Neuronal stem cell (in vitro differentiated cells): Measurements from ENCODE around the gene RALGDS.
A peak's percentile ranks its signal among the peaks of the same experiment; 100 is the strongest.

Experiments
- DNase-seq: peaks from one replicate; pipeline ENCODE4 v3.0.0-alpha.2; 2013; ENCODE audit warnings: low spot score
- H2AFZ ChIP-seq: one replicate; pipeline ENCODE4 v1.6.1; 2013; ENCODE audit warnings: mild to moderate bottlenecking, low read length, inconsistent platforms
- H2AK5ac ChIP-seq: 2 replicates; pipeline ENCODE4 v1.6.1; 2013; ENCODE audit warnings: low read depth, mild to moderate bottlenecking, inconsistent platforms, low read length, moderate library complexity, mixed read lengths
- H2BK120ac ChIP-seq: 2 replicates; pipeline ENCODE4 v1.6.1; 2013; ENCODE audit warnings: low read depth, mild to moderate bottlenecking, inconsistent platforms, low read length, moderate library complexity, mixed read lengths
- H2BK12ac ChIP-seq: one replicate; pipeline ENCODE4 v1.6.1; 2013; ENCODE audit warnings: low read length, inconsistent platforms
- H2BK15ac ChIP-seq: 2 replicates; pipeline ENCODE4 v1.6.1; 2013; ENCODE audit warnings: mild to moderate bottlenecking, low read length, inconsistent platforms, mixed read lengths
- H2BK5ac ChIP-seq: one replicate; pipeline ENCODE4 v1.6.1; 2013; ENCODE audit warnings: inconsistent platforms, mild to moderate bottlenecking, low read length, moderate library complexity
- H3K14ac ChIP-seq: one replicate; pipeline ENCODE4 v1.6.1; 2013; ENCODE audit warnings: low read length, inconsistent platforms
- H3K18ac ChIP-seq: 2 replicates; pipeline ENCODE4 v1.6.1; 2013; ENCODE audit warnings: low read length, inconsistent platforms
- H3K23ac ChIP-seq: 2 replicates; pipeline ENCODE4 v1.6.1; 2013; ENCODE audit warnings: low read depth, mild to moderate bottlenecking, mixed read lengths, low read length, inconsistent platforms; ENCODE audit not compliant: poor library complexity
- H3K27ac ChIP-seq: replicated peaks from 3 replicates; pipeline ENCODE4 v1.5.1; 2013; ENCODE audit warnings: low read length, inconsistent platforms
- H3K27me3 ChIP-seq, 3 experiments: 2 replicates each; pipeline ENCODE4 v1.6.1; 2013; ENCODE audit warnings: low read length in 3 of 3, mild to moderate bottlenecking in 2 of 3, inconsistent platforms in 1 of 3, low read depth in 1 of 3, mixed read lengths in 1 of 3, moderate library complexity in 1 of 3; ENCODE audit not compliant: control insufficient read depth in 3 of 3, insufficient read depth in 3 of 3
- H3K36me3 ChIP-seq, 2 donors: replicated peaks in 1 of 2; 2 replicates each; pipeline ENCODE4 v1.6.1; 2013; ENCODE audit warnings: low read length in 2 of 2; ENCODE audit not compliant: control insufficient read depth in 2 of 2, insufficient read depth in 2 of 2
- H3K4ac ChIP-seq: 2 replicates; pipeline ENCODE4 v1.6.1; 2013; ENCODE audit warnings: inconsistent platforms, mild to moderate bottlenecking, low read length, moderate library complexity
- H3K4me1 ChIP-seq, 2 donors: 1 replicate in 1 of 2; 2 replicates in 1 of 2; pipeline ENCODE4 v1.6.1; 2013; ENCODE audit warnings: low read length in 2 of 2, low read depth in 1 of 2; ENCODE audit not compliant: control insufficient read depth in 2 of 2, insufficient read depth in 1 of 2
- H3K4me2 ChIP-seq: one replicate; pipeline ENCODE4 v1.6.1; 2013; ENCODE audit warnings: mild to moderate bottlenecking, low read length, inconsistent platforms; ENCODE audit not compliant: insufficient read depth, poor library complexity, severe bottlenecking
- H3K4me3 ChIP-seq, 2 donors: 2 replicates each; pipeline ENCODE4 v1.5.1; 2013; ENCODE audit warnings: low read length in 2 of 2, mild to moderate bottlenecking in 2 of 2, inconsistent platforms in 1 of 2, moderate library complexity in 1 of 2
- H3K79me1 ChIP-seq: one replicate; pipeline ENCODE4 v1.6.1; 2013; ENCODE audit warnings: low read depth, mild to moderate bottlenecking, inconsistent platforms, low read length, moderate library complexity
- H3K9ac ChIP-seq: one replicate; pipeline ENCODE4 v1.6.1; 2013; ENCODE audit warnings: mild to moderate bottlenecking, low read depth, low read length, inconsistent platforms; ENCODE audit not compliant: poor library complexity
- H3K9me3 ChIP-seq, 2 donors: replicated peaks in 1 of 2; 2 replicates each; pipeline versions ENCODE3 to v1.6.1; 2013; ENCODE audit warnings: low read length in 2 of 2, mild to moderate bottlenecking in 2 of 2, inconsistent platforms in 1 of 2, low read depth in 1 of 2, mixed read lengths in 1 of 2, moderate library complexity in 1 of 2; ENCODE audit not compliant: control insufficient read depth in 2 of 2, insufficient read depth in 1 of 2
- H4K8ac ChIP-seq: one replicate; pipeline ENCODE4 v1.6.1; 2013; ENCODE audit warnings: low read depth, mild to moderate bottlenecking, inconsistent platforms, low read length, moderate library complexity
- H4K91ac ChIP-seq: one replicate; pipeline ENCODE4 v1.6.1; 2013; ENCODE audit warnings: low read length, low read depth, mild to moderate bottlenecking, inconsistent platforms; ENCODE audit not compliant: poor library complexity
- WGBS, 2 donors: extraction: QIAGEN DNeasy Blood & Tissue Kit; methylation state at CpG; one replicate each; pipeline ENCODE4 v1.1.7; 2013; ENCODE audit warnings: missing lambda C conversion rate in 2 of 2, mixed read lengths in 1 of 2; ENCODE audit not compliant: insufficient read length in 2 of 2, insufficient replicate concordance in 1 of 2; ENCODE audit errors: extremely low coverage in 2 of 2; 5-methylcytosine and 5-hydroxymethylcytosine counted together

The RALGDS gene

GRCh38 chr9:133168432-133168831 is 47.4 kb upstream of the RALGDS start:
- H2AK5ac ChIP-seq = no peak overlapping the region
- peaks cover 0 to 55% (median 13%) of the 10 kb centered on the region in 3 experiments for H3K27me3 ChIP-seq
- no peak overlapping the region for H3K4me3 ChIP-seq
- no peak overlapping the region for H4K91ac ChIP-seq
- H3K4me1 ChIP-seq = peaks cover 0 to 9% of the 10 kb centered on the region in 2 donors
- H3K27ac ChIP-seq = no peak overlapping the region
- no peak overlapping the region for H3K9ac ChIP-seq
- H2BK15ac ChIP-seq = no peak overlapping the region
- H2AFZ ChIP-seq = no peak overlapping the region
- no peak overlapping the region for H2BK12ac ChIP-seq
- H3K18ac ChIP-seq = no peak overlapping the region
- no peak overlapping the region for H3K23ac ChIP-seq
- no peak for DNase-seq
- H3K9me3 ChIP-seq = no peaks in the 10 kb centered on the region
- no peaks in the 10 kb centered on the region for H3K36me3 ChIP-seq
- no peak overlapping the region for H2BK5ac ChIP-seq
- H4K8ac ChIP-seq = no peak overlapping the region
- H2BK120ac ChIP-seq = no peak overlapping the region
- H3K4me2 ChIP-seq = no peak overlapping the region
- no CpG with 5 or more reads among the region's 6 CpGs for WGBS, 2 donors
- no peak overlapping the region for H3K4ac ChIP-seq
- no peak overlapping the region for H3K14ac ChIP-seq
- H3K79me1 ChIP-seq = no peaks in the 10 kb centered on the region

GRCh38 chr9:133167769-133168168 is 46.7 kb upstream of the RALGDS start:
- Histone ChIP-seq H3K4me2 (no peak overlapping the region), H3K4ac (no peak overlapping the region), H2BK120ac (no peak overlapping the region), H4K8ac (no peak overlapping the region), H3K79me1 (peaks cover 1% of the 10 kb centered on the region), H2AK5ac (no peak overlapping the region), H3K18ac (no peak overlapping the region), H2AFZ (peak overlapping the region; percentile 69), H2BK15ac (no peak overlapping the region), H3K9ac (no peak overlapping the region), H3K27me3 (peaks cover 0 to 62% (median 19%) of the 10 kb centered on the region in 3 experiments), H4K91ac (no peak overlapping the region), H3K23ac (no peak overlapping the region), H2BK5ac (no peak overlapping the region), H3K27ac (no peak overlapping the region), H2BK12ac (no peak overlapping the region), H3K9me3 (no peaks in the 10 kb centered on the region), H3K4me3 (no peak overlapping the region), H3K36me3 (no peaks in the 10 kb centered on the region), H3K14ac (no peak overlapping the region), H3K4me1 (peaks cover 4 to 9% of the 10 kb centered on the region in 2 donors)
- DNase-seq = no peak
- WGBS, 2 donors = no CpG with 5 or more reads among the region's 3 CpGs

GRCh38 chr9:133167096-133167730 is 46.2 kb upstream of the RALGDS start:
- peaks cover 0 to 66% (median 21%) of the 10 kb centered on the region in 3 experiments for H3K27me3 ChIP-seq
- no peak overlapping the region for H3K18ac ChIP-seq
- H3K9me3 ChIP-seq = no peaks in the 10 kb centered on the region
- H2AK5ac ChIP-seq = no peak overlapping the region
- no peak overlapping the region for H3K23ac ChIP-seq
- H3K4ac ChIP-seq = no peak overlapping the region
- no peak for DNase-seq
- H3K4me1 ChIP-seq = peaks cover 4 to 9% of the 10 kb centered on the region in 2 donors
- no peak overlapping the region for H3K4me3 ChIP-seq
- H2BK12ac ChIP-seq = no peak overlapping the region
- H2BK120ac ChIP-seq = no peak overlapping the region
- no peak overlapping the region for H2BK15ac ChIP-seq
- H4K8ac ChIP-seq = no peak overlapping the region
- H2BK5ac ChIP-seq = no peak overlapping the region
- peaks cover 1% of the 10 kb centered on the region for H3K79me1 ChIP-seq
- H4K91ac ChIP-seq = no peak overlapping the region
- no peak overlapping the region for H3K27ac ChIP-seq
- peak overlapping the region; percentile 69 for H2AFZ ChIP-seq
- no CpG with 5 or more reads among the region's 3 CpGs for WGBS, 2 donors
- H3K14ac ChIP-seq = no peak overlapping the region
- no peaks in the 10 kb centered on the region for H3K36me3 ChIP-seq
- H3K4me2 ChIP-seq = no peak overlapping the region
- no peak overlapping the region for H3K9ac ChIP-seq

- Histone ChIP-seq H3K4ac (no peak overlapping the region), H3K14ac (no peak overlapping the region), H3K18ac (no peak overlapping the region), H3K36me3 (no peaks in the 10 kb centered on the region), H2BK12ac (no peak overlapping the region), H2BK5ac (no peak overlapping the region), H2AFZ (no peak overlapping the region), H3K4me2 (no peak overlapping the region), H4K8ac (no peak overlapping the region), H3K27me3 (peaks cover 0 to 67% (median 23%) of the 10 kb centered on the region in 3 experiments), H2AK5ac (no peak overlapping the region), H3K4me1 (peaks cover 4 to 9% of the 10 kb centered on the region in 2 donors), H3K9me3 (no peaks in the 10 kb centered on the region), H3K4me3 (no peak overlapping the region), H2BK120ac (no peak overlapping the region), H3K79me1 (peaks cover 1% of the 10 kb centered on the region), H3K23ac (no peak overlapping the region), H2BK15ac (no peak overlapping the region), H3K27ac (no peak overlapping the region), H4K91ac (no peak overlapping the region), H3K9ac (no peak overlapping the region)
- no CpG with 5 or more reads among the region's 17 CpGs for WGBS, 2 donors
- DNase-seq = no peak
These were observed 45.4 kb upstream of the RALGDS start for GRCh38 chr9:133166392-133166791.
